ENCODE data around the gene ATP8B4. TPM values are rescaled to one million over a fixed set of nuclear protein-coding genes. Genes with fewer than 3 reads are reported as not detected.
A peak's percentile ranks its signal among the peaks of the same experiment; 100 is the strongest.

Gene ATP8B4
- polyA plus RNA-seq, 3 donors, result 6.1 to 9.6 (median 6.8) TPM

GRCh38 chr15:50046867-50047266 lies 72.2 kb downstream of the ATP8B4 start:
- H3K4me2 ChIP-seq (replicated peaks; ENCODE audit: extremely low read depth, low read length, poor library complexity, severe bottlenecking), result no peak overlapping the region
- no peaks in the 10 kb centered on the region for H4K20me1 ChIP-seq (ENCODE audit: insufficient read depth, low read length)
- no peak overlapping the region for H3K4me3 ChIP-seq (replicated peaks in 1 of 3; ENCODE audit: low read depth in 2 of 3, low read length in 3 of 3)
- TF ChIP-seq, protein P1, sequence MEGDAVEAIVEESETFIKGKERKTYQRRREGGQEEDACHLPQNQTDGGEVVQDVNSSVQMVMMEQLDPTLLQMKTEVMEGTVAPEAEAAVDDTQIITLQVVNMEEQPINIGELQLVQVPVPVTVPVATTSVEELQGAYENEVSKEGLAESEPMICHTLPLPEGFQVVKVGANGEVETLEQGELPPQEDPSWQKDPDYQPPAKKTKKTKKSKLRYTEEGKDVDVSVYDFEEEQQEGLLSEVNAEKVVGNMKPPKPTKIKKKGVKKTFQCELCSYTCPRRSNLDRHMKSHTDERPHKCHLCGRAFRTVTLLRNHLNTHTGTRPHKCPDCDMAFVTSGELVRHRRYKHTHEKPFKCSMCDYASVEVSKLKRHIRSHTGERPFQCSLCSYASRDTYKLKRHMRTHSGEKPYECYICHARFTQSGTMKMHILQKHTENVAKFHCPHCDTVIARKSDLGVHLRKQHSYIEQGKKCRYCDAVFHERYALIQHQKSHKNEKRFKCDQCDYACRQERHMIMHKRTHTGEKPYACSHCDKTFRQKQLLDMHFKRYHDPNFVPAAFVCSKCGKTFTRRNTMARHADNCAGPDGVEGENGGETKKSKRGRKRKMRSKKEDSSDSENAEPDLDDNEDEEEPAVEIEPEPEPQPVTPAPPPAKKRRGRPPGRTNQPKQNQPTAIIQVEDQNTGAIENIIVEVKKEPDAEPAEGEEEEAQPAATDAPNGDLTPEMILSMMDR (IDR thresholded peaks at IDR 0.05), result no peak
- no peak for DNase-seq
- WGBS (ENCODE audit: insufficient coverage), result no CpG with 5 or more reads among the region's 2 CpGs
- no peak overlapping the region for H3K27ac ChIP-seq (ENCODE audit: low read depth in 1 of 2, low read length in 2 of 2)
- Mint-ChIP-seq H3K36me3 (peaks cover 50 to 67% of the 10 kb centered on the region in 2 donors), H3K27ac (no peak overlapping the region), H3K4me1 (peaks cover 9% of the 10 kb centered on the region), H3K27me3 (ENCODE audit: low read depth in 3 of 3) (no peaks in the 10 kb centered on the region), H3K9me3 (peaks cover 14 to 25% (median 18%) of the 10 kb centered on the region in 7 donors), H3K4me3 (no peak overlapping the region)
- no peak overlapping the region for H3K9ac ChIP-seq (ENCODE audit: insufficient read depth, low read length, poor library complexity, severe bottlenecking)
- no peak overlapping the region for H2AFZ ChIP-seq (ENCODE audit: insufficient read depth, low read depth, low read length, poor library complexity, severe bottlenecking)
- H3K36me3 ChIP-seq (replicated peaks in 1 of 2; ENCODE audit: control insufficient read depth in 1 of 2, insufficient read depth in 2 of 2, low read length in 2 of 2), result peaks cover 11 to 44% of the 10 kb centered on the region in 2 donors
- H3K27me3 ChIP-seq (ENCODE audit: control insufficient read depth in 2 of 2, insufficient read depth in 2 of 2, low read length in 2 of 2), result no peaks in the 10 kb centered on the region
- peaks cover 7 to 17% of the 10 kb centered on the region in 2 donors for H3K9me3 ChIP-seq (replicated peaks in 1 of 2; ENCODE audit: control insufficient read depth in 1 of 2, insufficient read depth in 1 of 2, low read length in 2 of 2)
- peaks cover 85% of the 10 kb centered on the region for H3K79me2 ChIP-seq (ENCODE audit: insufficient read depth, low read length)
- intact Hi-C loops (cut with micrococcal nuclease), result no loop called here
- H3K4me1 ChIP-seq (ENCODE audit: control insufficient read depth in 1 of 2, insufficient read depth in 2 of 2, low read length in 2 of 2), result peaks cover 5 to 8% of the 10 kb centered on the region in 2 donors

- Histone ChIP-seq H3K4me3 (replicated peaks in 1 of 3; ENCODE audit: low read depth in 2 of 3, low read length in 3 of 3) (no peak overlapping the region), H4K20me1 (ENCODE audit: insufficient read depth, low read length) (no peaks in the 10 kb centered on the region), H3K9ac (ENCODE audit: insufficient read depth, low read length, poor library complexity, severe bottlenecking) (no peak overlapping the region), H3K27me3 (ENCODE audit: control insufficient read depth in 2 of 2, insufficient read depth in 2 of 2, low read length in 2 of 2) (no peaks in the 10 kb centered on the region), H2AFZ (ENCODE audit: insufficient read depth, low read depth, low read length, poor library complexity, severe bottlenecking) (no peak overlapping the region), H3K4me1 (ENCODE audit: control insufficient read depth in 1 of 2, insufficient read depth in 2 of 2, low read length in 2 of 2) (peaks cover under 1 to 2% of the 10 kb centered on the region in 2 donors), H3K36me3 (replicated peaks in 1 of 2; ENCODE audit: control insufficient read depth in 1 of 2, insufficient read depth in 2 of 2, low read length in 2 of 2) (peaks cover 11 to 48% of the 10 kb centered on the region in 2 donors), H3K4me2 (replicated peaks; ENCODE audit: extremely low read depth, low read length, poor library complexity, severe bottlenecking) (no peak overlapping the region), H3K79me2 (ENCODE audit: insufficient read depth, low read length) (peaks cover 85% of the 10 kb centered on the region), H3K9me3 (replicated peaks in 1 of 2; ENCODE audit: control insufficient read depth in 1 of 2, insufficient read depth in 1 of 2, low read length in 2 of 2) (peaks cover 7 to 16% of the 10 kb centered on the region in 2 donors), H3K27ac (ENCODE audit: low read depth in 1 of 2, low read length in 2 of 2) (peak overlapping the region in 1 of 2 donors; percentile 50)
- H3K9me3 Mint-ChIP-seq, result peaks cover 14 to 19% (median 15%) of the 10 kb centered on the region in 7 donors
- 100% methylated on average over 1 of the region's 1 CpG for WGBS (ENCODE audit: insufficient coverage)
- peaks cover 55 to 72% of the 10 kb centered on the region in 2 donors for H3K36me3 Mint-ChIP-seq
- peak overlapping the region in 4 of 7 donors; percentile 14 to 82 (median 37) for H3K27ac Mint-ChIP-seq
- no peak overlapping the region for H3K4me3 Mint-ChIP-seq
- H3K4me1 Mint-ChIP-seq, result peaks cover 3% of the 10 kb centered on the region
- H3K27me3 Mint-ChIP-seq (ENCODE audit: low read depth in 3 of 3), result no peaks in the 10 kb centered on the region
- intact Hi-C loops (cut with micrococcal nuclease), result no loop called here
- no peak for DNase-seq
- TF ChIP-seq, protein P1 (IDR thresholded peaks at IDR 0.05), result no peak
Measured at GRCh38 chr15:50046159-50046558, 72.9 kb downstream of the ATP8B4 start.

Data from CD14-positive monocyte (primary cell).